HL-60 (cell line): ENCODE results near the gene ZNF518A.

Source experiments
- DNase-seq, 2 experiments: peaks; one replicate each; pipeline ENCODE4 v3.0.0-alpha.2; 2010 to 2020; ENCODE audit warnings: low read depth in 1 of 2, low spot score in 1 of 2
- H3K27ac ChIP-seq: fragments of 250-450 bp; sonication (Bioruptor Pico); replicated peaks from 2 replicates; pipeline ENCODE4 v1.5.1; 2020; ENCODE audit warnings: mild to moderate bottlenecking, moderate library complexity
- H3K27me3 ChIP-seq: fragments of 250-450 bp; sonication (Bioruptor Pico); 2 replicates; pipeline ENCODE4 v1.5.1; 2021; ENCODE audit warnings: mild to moderate bottlenecking, moderate library complexity; ENCODE audit not compliant: insufficient read depth, poor library complexity, severe bottlenecking
- H3K4me3 ChIP-seq: replicated peaks from 2 replicates; pipeline ENCODE4 v1.5.1; 2011; ENCODE audit warnings: mild to moderate bottlenecking, control low read depth, low read length; ENCODE audit not compliant: insufficient read depth
- CTCF ChIP-seq: IDR thresholded peaks from one replicate; pipeline ENCODE4 v1.5.1; 2011; ENCODE audit warnings: low read length, control low read depth, inconsistent platforms; ENCODE audit not compliant: insufficient read depth
- GABPA ChIP-seq: IDR thresholded peaks from 2 replicates; pipeline ENCODE4 v1.6.1; 2012; ENCODE audit warnings: low read depth
- POLR2AphosphoS5 ChIP-seq: IDR thresholded peaks from 2 replicates; pipeline ENCODE4 v1.6.1; 2012; ENCODE audit warnings: low read depth
- REST ChIP-seq: IDR thresholded peaks from 2 replicates; pipeline ENCODE4 v1.6.1; 2012; ENCODE audit warnings: low read depth; ENCODE audit not compliant: insufficient replicate concordance
- SPI1 ChIP-seq: IDR thresholded peaks from 2 replicates; pipeline ENCODE4 v1.6.1; 2012; ENCODE audit warnings: low read depth, mild to moderate bottlenecking, borderline replicate concordance

The ZNF518A gene

DNA sequence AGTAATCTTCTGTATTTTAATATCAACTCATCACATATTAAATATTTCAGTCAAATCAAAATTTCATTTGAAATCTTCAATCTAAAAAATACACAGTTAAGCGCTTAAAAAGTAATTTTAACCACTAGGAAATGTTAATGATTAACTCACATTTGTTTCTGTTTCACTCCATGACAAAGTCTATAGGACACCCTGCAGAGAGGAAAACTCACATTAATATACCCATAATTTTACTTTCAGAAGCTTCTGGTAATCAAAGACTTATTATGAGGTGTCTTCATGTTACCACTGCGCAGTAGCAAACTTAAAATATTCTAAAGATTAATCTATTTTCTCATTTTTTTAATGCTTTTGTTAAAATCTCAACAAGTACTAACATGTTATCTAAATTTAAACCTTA lies 41.0 kb upstream of the ZNF518A start:
- Histone ChIP-seq H3K4me3 (peak overlapping the region; percentile 40), H3K27me3 (no peaks in the 10 kb centered on the region), H3K27ac (peak overlapping the region; percentile 95)
- no peak for TF ChIP-seq CTCF
- no peak for TF ChIP-seq SPI1
- TF ChIP-seq GABPA: no peak
- TF ChIP-seq POLR2AphosphoS5: no peak
- TF ChIP-seq REST: no peak
- no peak for DNase-seq

DNA sequence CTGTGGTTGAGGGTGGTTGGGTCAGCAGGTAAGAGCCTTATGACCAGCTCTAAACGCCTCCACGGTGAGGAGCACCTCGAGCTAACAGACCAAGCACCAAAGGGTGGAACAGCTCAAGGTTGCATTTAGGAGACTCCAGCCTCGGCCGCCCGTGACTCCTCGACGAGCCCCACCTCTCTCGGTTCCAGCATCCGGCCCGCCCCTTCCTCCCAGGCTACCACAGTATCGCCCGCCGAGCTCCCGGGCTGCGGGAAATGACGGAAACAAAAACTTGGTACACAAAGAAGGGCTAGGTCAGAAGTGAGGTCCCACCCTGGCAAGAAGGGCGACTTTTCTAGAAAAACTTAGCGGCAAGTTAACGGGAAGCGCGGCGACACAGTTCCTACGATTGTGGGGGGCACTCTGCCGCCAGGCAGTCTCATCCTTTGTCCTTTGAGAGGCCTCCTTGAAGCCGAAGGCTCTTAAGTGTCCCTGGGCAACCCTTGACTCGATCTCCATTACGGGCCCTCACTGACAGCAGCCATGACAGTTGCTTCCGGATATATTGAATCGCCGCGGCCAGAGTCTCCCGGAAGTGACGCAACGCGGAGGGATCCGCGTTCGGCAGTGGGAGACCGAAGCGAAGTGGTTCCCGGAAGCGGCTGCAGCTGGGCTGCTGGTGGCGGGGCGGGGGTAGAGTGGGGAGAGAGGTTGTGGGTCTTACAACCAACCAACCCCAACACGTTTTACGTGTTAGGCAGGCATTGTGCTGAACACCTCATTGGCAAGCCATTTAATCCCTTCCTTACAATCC lies 40.2 kb upstream of the ZNF518A start:
- DNase-seq: peak; percentile 96
- peak overlapping the region; percentile 95 for H3K27ac ChIP-seq
- H3K4me3 ChIP-seq: peak overlapping the region; percentile 40
- TF ChIP-seq GABPA (peak; percentile 88), CTCF (no peak), POLR2AphosphoS5 (peak; percentile 76), SPI1 (peak; percentile 57; the same call in 1 of the 2 replicates), REST (peak; percentile 76)
- H3K27me3 ChIP-seq: no peaks in the 10 kb centered on the region

GRCh38 chr10:96090463-96090800 lies 39.7 kb upstream of the ZNF518A start:
- peak overlapping the region; percentile 95 for H3K27ac ChIP-seq

More at GRCh38 chr10:96090463-96090800, 39.7 kb upstream of the ZNF518A start:
- DNase-seq: no peak
- TF ChIP-seq CTCF (no peak), REST (no peak), GABPA (no peak), SPI1 (no peak), POLR2AphosphoS5 (no peak)
- Histone ChIP-seq H3K4me3 (peak overlapping the region; percentile 40), H3K27me3 (no peaks in the 10 kb centered on the region)
